HG02798 (cell line): Measurements from ENCODE around the gene MCF2.
"Not testable (repeated sequence)": the region's sequence is repeated elsewhere in the genome, so short reads cannot be mapped to it uniquely, and the experiment has no call there.

ENCODE experiments used
- ATAC-seq: cut with Tn5 transposase; IDR thresholded peaks from one replicate; pipeline ENCODE4 v1.9.1; 2021; ENCODE audit warnings: mild to moderate bottlenecking; ENCODE audit not compliant: unreplicated experiment, poor library complexity

The MCF2 gene, protein sequence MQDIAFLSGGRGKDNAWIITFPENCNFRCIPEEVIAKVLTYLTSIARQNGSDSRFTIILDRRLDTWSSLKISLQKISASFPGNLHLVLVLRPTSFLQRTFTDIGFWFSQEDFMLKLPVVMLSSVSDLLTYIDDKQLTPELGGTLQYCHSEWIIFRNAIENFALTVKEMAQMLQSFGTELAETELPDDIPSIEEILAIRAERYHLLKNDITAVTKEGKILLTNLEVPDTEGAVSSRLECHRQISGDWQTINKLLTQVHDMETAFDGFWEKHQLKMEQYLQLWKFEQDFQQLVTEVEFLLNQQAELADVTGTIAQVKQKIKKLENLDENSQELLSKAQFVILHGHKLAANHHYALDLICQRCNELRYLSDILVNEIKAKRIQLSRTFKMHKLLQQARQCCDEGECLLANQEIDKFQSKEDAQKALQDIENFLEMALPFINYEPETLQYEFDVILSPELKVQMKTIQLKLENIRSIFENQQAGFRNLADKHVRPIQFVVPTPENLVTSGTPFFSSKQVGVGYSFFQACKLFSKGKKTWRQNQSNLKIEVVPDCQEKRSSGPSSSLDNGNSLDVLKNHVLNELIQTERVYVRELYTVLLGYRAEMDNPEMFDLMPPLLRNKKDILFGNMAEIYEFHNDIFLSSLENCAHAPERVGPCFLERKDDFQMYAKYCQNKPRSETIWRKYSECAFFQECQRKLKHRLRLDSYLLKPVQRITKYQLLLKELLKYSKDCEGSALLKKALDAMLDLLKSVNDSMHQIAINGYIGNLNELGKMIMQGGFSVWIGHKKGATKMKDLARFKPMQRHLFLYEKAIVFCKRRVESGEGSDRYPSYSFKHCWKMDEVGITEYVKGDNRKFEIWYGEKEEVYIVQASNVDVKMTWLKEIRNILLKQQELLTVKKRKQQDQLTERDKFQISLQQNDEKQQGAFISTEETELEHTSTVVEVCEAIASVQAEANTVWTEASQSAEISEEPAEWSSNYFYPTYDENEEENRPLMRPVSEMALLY

GRCh38 chrX:139708067-139708466 lies at the start of gene MCF2:
TSS of gene MCF2 (minus strand) at chrX:139708167. CDS start at chrX:139651744, 56,423 bp downstream.
- ATAC-seq, result no peak

DNA sequence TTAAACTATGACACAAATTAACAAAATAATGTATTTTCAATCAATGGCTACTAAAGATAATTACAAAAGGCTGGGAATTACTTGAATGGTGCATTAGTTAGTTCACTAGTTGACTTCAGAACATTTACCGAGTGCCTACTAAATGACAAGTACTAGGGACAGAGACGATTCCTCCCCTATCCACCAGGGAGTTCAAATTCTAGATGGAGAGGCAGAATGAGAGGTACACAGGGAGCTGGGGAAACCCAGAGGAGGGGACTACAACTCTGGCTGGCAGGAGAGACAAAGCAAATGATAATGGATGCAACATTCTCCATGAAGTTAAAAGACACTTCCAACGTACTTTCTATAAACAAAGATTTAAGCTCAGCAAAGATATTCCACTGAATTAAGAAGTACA lies 43.1 kb upstream of the MCF2 start:
- ATAC-seq, result no peak

DNA sequence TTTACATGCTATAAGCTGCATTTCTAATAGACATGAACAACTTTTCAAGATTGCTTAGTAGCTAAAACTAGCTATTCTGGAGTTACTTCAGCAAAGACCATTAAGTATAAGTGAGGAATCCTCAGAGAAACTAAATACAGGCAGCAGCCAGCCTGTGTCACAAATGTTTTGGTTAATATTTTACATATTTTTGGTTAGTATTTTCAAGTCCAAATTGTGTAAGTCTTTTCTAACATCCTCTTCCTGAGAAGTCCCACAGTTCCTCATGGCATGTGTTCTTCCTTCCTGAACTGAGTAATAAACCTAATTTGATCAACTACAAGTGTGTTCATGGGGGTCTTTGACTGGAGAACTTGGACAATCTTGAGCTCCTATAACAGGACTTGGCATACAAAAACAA lies 42.4 kb upstream of the MCF2 start:
- ATAC-seq, result no peak

DNA sequence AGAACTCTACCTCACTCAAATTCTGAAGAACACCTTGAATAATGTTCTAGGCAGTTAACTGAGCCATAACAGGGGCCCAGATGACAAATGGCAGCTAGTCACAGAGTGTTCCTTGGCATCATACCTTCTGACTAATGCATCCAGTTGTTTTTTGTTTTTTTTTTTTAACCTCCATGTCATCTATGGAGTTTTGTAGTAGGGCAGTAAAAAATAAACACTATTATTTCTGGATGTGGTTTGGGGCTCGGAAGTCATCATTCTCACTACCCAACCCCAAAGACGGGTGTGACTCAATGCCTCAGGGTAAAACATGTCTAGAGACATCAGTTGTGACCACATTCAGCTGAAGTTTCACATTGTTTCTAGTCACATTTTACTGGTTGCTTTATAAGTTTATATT lies 31.2 kb upstream of the MCF2 start:
- ATAC-seq, result peak; percentile 98

DNA sequence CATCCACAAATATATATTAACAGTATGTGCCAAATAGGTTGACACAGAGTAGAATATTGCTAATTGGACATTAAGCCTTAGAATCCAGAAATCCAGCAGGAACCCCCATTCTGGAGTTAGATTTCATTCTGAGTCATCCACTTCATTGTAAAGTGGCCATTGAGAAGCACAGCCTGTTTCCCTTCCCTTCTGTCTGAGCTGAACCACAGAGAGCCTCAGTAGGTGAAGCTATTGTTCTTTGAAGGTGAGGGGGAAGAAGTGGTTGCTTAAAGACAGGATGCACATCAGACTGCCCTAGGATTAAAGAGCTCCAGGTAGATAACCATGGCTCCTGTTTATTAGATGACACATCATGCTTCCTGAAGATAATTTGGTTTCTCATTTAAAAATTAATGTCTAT lies 30.6 kb upstream of the MCF2 start:
- ATAC-seq, result no peak

- no peak for ATAC-seq
These were observed 28.2 kb upstream of the MCF2 start for GRCh38 chrX:139736151-139736550.

DNA sequence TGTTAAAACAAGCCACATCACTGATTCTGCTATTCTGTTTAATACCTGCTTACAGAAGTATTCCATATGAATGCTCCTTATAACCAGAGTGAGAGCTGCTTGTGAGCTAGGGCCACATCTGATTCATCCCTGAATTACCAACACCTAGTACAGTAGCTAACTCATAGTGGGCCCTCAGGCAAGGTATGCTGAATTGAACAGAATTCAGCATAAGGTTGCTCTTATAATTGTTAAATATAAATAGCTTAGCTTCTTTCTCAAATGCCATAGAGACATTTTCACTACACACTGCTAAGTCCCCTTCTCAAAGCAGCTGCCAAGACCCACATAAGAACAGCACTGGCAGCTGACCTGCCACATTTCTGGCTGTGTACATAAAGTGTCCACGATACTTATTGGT lies 27.0 kb upstream of the MCF2 start:
- ATAC-seq, result no peak

- peak; percentile 92 for ATAC-seq
These were observed 17.8 kb upstream of the MCF2 start for GRCh38 chrX:139725720-139726119.

- ATAC-seq, result no peak
These were observed 16.7 kb upstream of the MCF2 start for GRCh38 chrX:139724626-139725025.

DNA sequence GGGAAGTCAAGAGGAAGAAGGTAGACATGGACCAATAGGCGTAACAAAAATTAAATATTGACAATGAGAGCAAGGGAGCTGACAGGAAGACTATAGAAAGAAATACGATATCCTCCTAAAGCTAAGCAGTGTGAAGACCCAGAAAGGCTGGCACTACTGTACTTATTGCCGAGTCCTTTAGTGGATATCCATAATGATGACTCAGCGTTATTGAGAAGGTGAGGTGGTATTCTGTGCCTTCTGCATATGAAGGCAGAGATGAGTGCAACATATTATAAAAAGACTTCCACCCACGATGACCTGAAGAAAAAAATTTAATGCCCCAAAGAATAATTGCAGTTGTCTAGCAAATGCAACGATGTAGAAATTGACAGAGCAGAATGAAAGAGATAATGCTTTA lies 13.0 kb upstream of the MCF2 start:
- ATAC-seq, result no peak

DNA sequence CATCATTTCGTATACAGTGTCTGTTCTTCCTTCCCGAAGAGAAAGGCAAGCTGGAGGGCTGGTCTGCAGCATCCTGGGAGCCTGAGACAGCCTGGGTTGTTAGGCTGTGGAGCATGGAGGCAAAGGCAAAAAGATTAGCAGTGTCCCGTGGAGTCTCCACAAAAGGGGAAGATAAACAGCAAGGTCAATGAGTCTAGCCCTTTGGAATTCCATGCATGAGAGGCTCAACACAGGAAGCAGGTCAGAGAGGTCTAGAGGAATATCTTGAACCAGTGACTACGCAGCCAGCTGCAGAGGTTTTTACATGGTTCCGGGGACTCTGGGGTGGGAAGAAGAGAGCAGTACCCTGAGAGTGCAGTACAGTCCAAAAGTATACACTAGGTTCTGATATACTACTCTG lies 12.2 kb upstream of the MCF2 start:
- ATAC-seq, result no peak

GRCh38 chrX:139702658-139703057 lies 5.3 kb downstream of the MCF2 start:
- no peak for ATAC-seq

GRCh38 chrX:139692908-139693307 lies 15.1 kb downstream of the MCF2 start:
- no peak for ATAC-seq

GRCh38 chrX:139692506-139692849 lies 15.5 kb downstream of the MCF2 start:
- ATAC-seq, result no peak

DNA sequence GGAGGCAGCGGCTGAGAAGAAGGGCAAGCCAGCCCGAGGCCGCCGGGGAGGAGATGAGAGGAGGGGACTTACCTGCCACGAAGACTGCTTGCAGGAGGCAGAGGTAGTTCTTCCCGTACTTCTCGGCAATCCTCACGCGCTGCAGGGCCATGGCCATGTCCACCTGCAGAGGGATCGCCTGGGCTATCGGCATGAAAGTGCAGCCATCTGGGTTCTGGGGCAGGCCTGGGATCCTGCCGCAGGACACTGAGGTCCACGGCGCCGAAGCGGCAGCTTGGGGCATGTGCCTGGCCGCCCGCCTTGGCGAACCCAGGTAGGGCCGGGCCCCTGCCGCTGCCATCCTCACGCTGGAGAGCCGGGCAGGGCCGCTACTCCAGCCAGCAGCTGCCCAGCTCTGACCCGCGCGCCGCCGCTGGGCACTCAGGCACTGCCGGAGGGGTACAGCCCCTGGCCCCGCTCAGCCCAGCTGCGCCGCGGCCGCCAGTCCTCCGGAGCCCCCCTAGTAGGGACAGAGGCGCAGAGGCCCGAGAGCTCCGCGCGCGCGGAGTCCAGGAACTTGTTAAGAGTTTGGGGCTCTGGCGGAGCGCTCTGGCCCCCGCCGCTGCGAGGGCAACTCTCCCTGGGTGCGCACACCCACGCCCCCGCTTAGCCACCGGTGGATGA lies 16.0 kb downstream of the MCF2 start:
- ATAC-seq, result no peak

- ATAC-seq, result no peak
These were observed 16.5 kb downstream of the MCF2 start for GRCh38 chrX:139691493-139691842.

GRCh38 chrX:139685175-139685574 lies 22.8 kb downstream of the MCF2 start:
- ATAC-seq, result not testable (repeated sequence)

DNA sequence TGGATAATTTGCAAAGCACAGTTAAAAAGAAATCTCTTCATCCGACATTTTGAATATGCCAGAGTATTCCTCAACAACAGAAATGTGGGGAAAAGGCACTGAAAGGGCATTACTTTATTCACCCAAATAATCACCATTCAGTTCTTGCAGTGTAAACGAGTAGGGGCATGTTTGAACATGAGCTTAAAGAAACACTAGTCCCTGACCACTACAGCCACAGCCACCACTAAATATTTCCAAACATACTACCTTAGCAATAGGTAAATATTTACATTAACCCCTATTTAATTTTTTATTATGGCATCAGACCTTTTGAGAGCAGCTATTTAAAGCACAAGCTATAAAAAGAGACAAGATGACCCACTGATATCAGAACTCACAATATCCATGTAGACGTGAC lies 27.6 kb downstream of the MCF2 start:
- ATAC-seq, result no peak

GRCh38 chrX:139647597-139647996 lies 60.4 kb downstream of the MCF2 start:
- ATAC-seq, result peak; percentile 60

- ATAC-seq, result no peak
These were observed 65.6 kb downstream of the MCF2 start for GRCh38 chrX:139642241-139642927.
